CD4-positive, alpha-beta T cell treated with Interleukin-4 for 1 hour (primary cell): ENCODE results near the gene MTRFR.
A peak's percentile ranks its signal among the peaks of the same experiment; 100 is the strongest.

Experiments used
- DNase-seq, 2 donors: peaks; one replicate each; pipeline ENCODE4 v3.0.0-alpha.2; 2020 to 2022

Gene MTRFR

DNA sequence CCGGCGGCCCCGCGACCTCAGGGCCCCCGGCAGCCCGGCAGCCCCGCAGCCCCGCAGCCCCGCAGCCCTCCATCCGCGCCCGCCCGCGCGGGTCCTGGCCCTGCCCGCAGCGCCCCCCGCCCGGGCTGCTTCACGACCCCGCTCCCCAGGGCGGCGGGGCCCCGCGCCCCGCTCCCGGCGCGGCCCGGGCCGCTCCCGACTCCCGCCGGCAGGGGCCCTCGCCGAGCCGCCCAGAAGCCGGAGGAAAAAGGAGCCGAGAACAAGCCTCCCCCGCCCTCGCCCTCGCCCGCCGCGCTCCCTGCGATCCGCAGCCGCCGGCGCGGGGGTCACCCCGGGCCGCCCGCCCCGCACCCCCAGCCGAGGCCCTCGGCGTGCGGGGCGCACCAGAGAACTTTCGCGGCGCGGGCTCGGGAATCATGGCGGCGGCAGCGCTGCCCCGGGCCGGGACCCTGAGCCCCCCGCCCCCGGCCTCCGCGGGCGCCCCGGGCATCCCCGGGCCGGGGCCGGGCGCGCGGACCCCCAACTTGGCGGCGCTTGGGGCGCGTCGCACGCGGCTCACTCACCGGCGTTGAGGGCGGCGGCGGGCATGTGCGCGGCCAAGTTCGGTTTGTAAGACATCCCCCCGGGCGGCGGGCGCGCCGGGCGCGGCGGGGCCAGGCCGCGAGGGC, 37.9 kb downstream of the MTRFR start:
- DNase-seq = peak; percentile 69 to 74

DNA sequence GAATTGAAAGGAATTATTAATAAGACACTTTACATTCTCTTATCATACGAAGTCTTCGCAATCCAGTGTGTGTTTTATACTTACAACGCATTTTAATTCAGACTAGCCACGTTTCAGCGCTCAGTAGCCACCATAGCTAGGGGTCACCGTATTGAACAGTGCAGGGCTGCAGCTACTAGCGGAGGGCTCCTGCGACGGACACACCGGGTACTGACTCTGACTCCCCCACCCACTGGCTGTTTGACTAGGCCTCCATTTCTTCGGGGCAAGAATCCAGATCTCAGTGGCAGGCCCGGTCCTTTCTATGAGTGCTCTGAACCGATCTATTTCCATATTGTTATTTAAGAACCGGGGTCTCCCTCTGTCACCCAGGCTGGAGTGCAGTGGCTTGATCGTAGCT, 39.9 kb downstream of the MTRFR start:
- DNase-seq = no peak

- peak in 1 of 2 donors; percentile 23 for DNase-seq
These were observed 44.9 kb downstream of the MTRFR start for GRCh38 chr12:123278101-123278627.

GRCh38 chr12:123280971-123281370, 47.7 kb downstream of the MTRFR start:
- no peak for DNase-seq

- no peak for DNase-seq
These were observed 48.9 kb downstream of the MTRFR start for GRCh38 chr12:123282111-123282510.

GRCh38 chr12:123283461-123283860, 50.2 kb downstream of the MTRFR start:
- no peak for DNase-seq

DNA sequence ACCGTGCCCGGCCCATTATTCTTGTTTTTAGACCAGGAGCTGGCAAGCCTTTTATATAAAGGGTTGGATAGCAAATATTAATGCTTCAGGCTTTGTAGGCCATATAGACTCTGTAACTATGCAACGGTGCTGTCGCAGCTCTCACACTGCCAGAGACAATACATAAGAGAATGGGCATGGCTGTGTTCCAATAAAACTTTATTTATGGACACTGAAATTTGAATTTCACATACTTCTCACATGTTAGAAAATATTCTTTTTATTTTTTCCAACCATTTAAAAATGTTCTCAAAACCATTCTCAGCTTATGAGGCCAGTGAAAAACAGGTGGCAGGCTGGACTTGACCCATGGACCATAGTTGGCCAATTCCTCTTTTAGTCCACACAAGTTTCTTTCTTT, 51.4 kb downstream of the MTRFR start:
- DNase-seq = no peak

GRCh38 chr12:123286652-123287373, 53.6 kb downstream of the MTRFR start:
- no peak for DNase-seq

- no peak for DNase-seq
These were observed 55.6 kb downstream of the MTRFR start for GRCh38 chr12:123288751-123289346.

- DNase-seq = no peak
These were observed 56.7 kb downstream of the MTRFR start for GRCh38 chr12:123289911-123290310.

- DNase-seq = no peak
These were observed 60.0 kb downstream of the MTRFR start for GRCh38 chr12:123293178-123293760.

- no peak for DNase-seq
These were observed 71.9 kb downstream of the MTRFR start for GRCh38 chr12:123305136-123305535.

- no peak for DNase-seq
These were observed 73.0 kb downstream of the MTRFR start for GRCh38 chr12:123306200-123306599.
